Peyer's patch (tissue), 4 donors: ENCODE measurements around the gene NOS1.

ENCODE experiments used
- POLR2A ChIP-seq, 2 donors: fragments of 450-650 bp; IDR thresholded peaks; one replicate each; pipeline ENCODE4 v1.5.1; 2017; ENCODE audit warnings: antibody characterized with exemption in 2 of 2, mild to moderate bottlenecking in 2 of 2, moderate library complexity in 2 of 2
- TF ChIP-seq, protein P1 (sequence below), 6 experiments: fragments of 450-650 bp in 4 of 6; fragments of 200-600 bp in 2 of 6; sonication (generic) in 1 of 6; IDR thresholded peaks; one replicate each; pipeline ENCODE4 v1.5.1; 2017 to 2019; ENCODE audit warnings: antibody characterized with exemption in 6 of 6, mild to moderate bottlenecking in 3 of 6, moderate library complexity in 1 of 6

GRCh38 chr12:117390866-117391265 is 29.4 kb upstream of the NOS1 start:
- TF ChIP-seq POLR2A (IDR thresholded peaks at IDR 0.05): no peak
- TF ChIP-seq, protein P1, sequence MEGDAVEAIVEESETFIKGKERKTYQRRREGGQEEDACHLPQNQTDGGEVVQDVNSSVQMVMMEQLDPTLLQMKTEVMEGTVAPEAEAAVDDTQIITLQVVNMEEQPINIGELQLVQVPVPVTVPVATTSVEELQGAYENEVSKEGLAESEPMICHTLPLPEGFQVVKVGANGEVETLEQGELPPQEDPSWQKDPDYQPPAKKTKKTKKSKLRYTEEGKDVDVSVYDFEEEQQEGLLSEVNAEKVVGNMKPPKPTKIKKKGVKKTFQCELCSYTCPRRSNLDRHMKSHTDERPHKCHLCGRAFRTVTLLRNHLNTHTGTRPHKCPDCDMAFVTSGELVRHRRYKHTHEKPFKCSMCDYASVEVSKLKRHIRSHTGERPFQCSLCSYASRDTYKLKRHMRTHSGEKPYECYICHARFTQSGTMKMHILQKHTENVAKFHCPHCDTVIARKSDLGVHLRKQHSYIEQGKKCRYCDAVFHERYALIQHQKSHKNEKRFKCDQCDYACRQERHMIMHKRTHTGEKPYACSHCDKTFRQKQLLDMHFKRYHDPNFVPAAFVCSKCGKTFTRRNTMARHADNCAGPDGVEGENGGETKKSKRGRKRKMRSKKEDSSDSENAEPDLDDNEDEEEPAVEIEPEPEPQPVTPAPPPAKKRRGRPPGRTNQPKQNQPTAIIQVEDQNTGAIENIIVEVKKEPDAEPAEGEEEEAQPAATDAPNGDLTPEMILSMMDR (IDR thresholded peaks at IDR 0.05): no peak
